ENCODE results near the gene TNFAIP3. TPM values are rescaled to one million over a fixed set of nuclear protein-coding genes. Genes with fewer than 3 reads are reported as not detected.

Gene TNFAIP3
- total and polyA plus RNA-seq, 2 of the 8 experiments (the other 6 are each of a cell fraction or from before 2014, with no cell fraction given): 1.6 to 2.0 TPM

- no peak for TF ChIP-seq ATF3 (IDR thresholded peaks at IDR 0.05; ENCODE audit: insufficient read depth, low read depth, low read length)
- TF ChIP-seq POLR2AphosphoS5 (IDR thresholded peaks at IDR 0.05; ENCODE audit: low read depth, low read length): no peak
- no peak for TF ChIP-seq PHF8 (conservative IDR thresholded peaks at IDR 0.05; ENCODE audit: low read depth, low read length)
These were observed 34.4 kb downstream of the TNFAIP3 start (continued) for GRCh38 chr6:137901454-137901853.
